Myocyte (in vitro differentiated cells): Measurements from ENCODE around the gene ARL6IP4. TPM values are rescaled to one million over a fixed set of nuclear protein-coding genes. Genes with fewer than 3 reads are reported as not detected.

ENCODE experiments used
- microRNA-seq: library from miRNA; unstranded; fragments of <30 nt; microRNA quantifications from one replicate; pipeline ENCODE4, GENCODE V29; 2016
- total RNA-seq: library from RNA; depleted of rRNA; stranded (reverse); fragments of >200 nt; gene quantifications from 2 replicates; pipeline ENCODE4 v1.2.3, GENCODE V29; 2014

Gene ARL6IP4
- total RNA-seq, 1 donor from 2014 or later, result 189 TPM

Small RNA genes lying within 50 kb of the gene (microRNA-seq; reads per million reads assigned to microRNA genes)
- gene MIR4304, result not detected

Other genes with a start within 250 kb of the ARL6IP4 start
- not detected in 2 replicates for gene HCAR1, start 249.8 kb upstream of the ARL6IP4 start, total RNA-seq
- 45.5 and 60.7 TPM in 2 replicates for gene DENR, start 227.9 kb upstream of the ARL6IP4 start, total RNA-seq
- 1.2 and 1.6 TPM in 2 replicates for gene CCDC62, start 206.1 kb upstream of the ARL6IP4 start, total RNA-seq
- 10.0 and 25.0 TPM in 2 replicates for gene HIP1R, start 145.2 kb upstream of the ARL6IP4 start, total RNA-seq
- gene VPS37B, start 84.6 kb upstream of the ARL6IP4 start, total RNA-seq, result 82.4 and 86.7 TPM in 2 replicates
- gene ABCB9, start 14.2 kb upstream of the ARL6IP4 start, total RNA-seq, result 6.9 and 10.4 TPM in 2 replicates
- gene OGFOD2, start 5.4 kb upstream of the ARL6IP4 start, total RNA-seq, result 15.3 and 20.8 TPM in 2 replicates
- gene PITPNM2, start 170.4 kb downstream of the ARL6IP4 start, total RNA-seq, result 2.4 and 7.2 TPM in 2 replicates